Measurements from ENCODE around the gene NFAM1.

Gene NFAM1

GRCh38 chr22:42428025-42428424 lies 4.2 kb downstream of the NFAM1 start:
- TF ChIP-seq, protein P1, sequence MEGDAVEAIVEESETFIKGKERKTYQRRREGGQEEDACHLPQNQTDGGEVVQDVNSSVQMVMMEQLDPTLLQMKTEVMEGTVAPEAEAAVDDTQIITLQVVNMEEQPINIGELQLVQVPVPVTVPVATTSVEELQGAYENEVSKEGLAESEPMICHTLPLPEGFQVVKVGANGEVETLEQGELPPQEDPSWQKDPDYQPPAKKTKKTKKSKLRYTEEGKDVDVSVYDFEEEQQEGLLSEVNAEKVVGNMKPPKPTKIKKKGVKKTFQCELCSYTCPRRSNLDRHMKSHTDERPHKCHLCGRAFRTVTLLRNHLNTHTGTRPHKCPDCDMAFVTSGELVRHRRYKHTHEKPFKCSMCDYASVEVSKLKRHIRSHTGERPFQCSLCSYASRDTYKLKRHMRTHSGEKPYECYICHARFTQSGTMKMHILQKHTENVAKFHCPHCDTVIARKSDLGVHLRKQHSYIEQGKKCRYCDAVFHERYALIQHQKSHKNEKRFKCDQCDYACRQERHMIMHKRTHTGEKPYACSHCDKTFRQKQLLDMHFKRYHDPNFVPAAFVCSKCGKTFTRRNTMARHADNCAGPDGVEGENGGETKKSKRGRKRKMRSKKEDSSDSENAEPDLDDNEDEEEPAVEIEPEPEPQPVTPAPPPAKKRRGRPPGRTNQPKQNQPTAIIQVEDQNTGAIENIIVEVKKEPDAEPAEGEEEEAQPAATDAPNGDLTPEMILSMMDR (conservative IDR thresholded peaks at IDR 0.05; ENCODE audit: low read length), result no peak
- TF ChIP-seq EZH2phosphoT487 (IDR thresholded peaks at IDR 0.05; ENCODE audit: borderline replicate concordance), result no peak
- H3K4me2 ChIP-seq (ENCODE audit: low read depth, low read length, poor library complexity, severe bottlenecking), result no peak overlapping the region
- H3K9ac ChIP-seq (ENCODE audit: low read depth, low read length, poor library complexity, severe bottlenecking), result no peak overlapping the region

DNA sequence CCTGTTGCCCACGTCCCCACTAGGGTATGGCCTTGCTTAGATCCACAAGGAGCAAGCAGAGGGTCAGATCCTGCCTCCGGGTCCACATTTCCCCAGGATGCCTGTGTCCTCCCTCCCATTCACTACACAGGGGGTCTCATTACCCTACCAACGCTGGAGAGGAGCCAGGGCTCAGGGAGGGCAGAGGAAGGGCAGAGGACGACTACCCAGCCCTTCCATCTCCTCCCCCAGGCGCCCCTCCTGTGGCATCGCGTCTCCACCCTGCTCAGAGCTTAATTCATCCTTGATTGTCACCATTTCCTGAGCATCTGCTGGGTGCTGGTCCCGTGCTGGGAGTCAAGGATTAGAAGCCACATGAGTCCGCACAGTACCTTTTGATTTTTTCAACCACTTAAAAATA lies 5.0 kb downstream of the NFAM1 start:
- no peaks in the 10 kb centered on the region for H3F3A ChIP-seq (ENCODE audit: low read depth)
- H3K9me2 ChIP-seq (replicated peaks; ENCODE audit: low read depth, low read length), result no peaks in the 10 kb centered on the region
- no peak overlapping the region for H3K4me3 ChIP-seq (ENCODE audit: low read length, poor library complexity, severe bottlenecking)
- no peaks in the 10 kb centered on the region for H4K20me1 ChIP-seq (ENCODE audit: insufficient read depth, low read length, poor library complexity, severe bottlenecking)
- H3K27me3 ChIP-seq (ENCODE audit: insufficient read depth, low read length, poor library complexity, severe bottlenecking), result no peaks in the 10 kb centered on the region
- H3K9me3 ChIP-seq (ENCODE audit: insufficient read depth, low read depth, low read length), result no peaks in the 10 kb centered on the region
- H3K4me2 ChIP-seq (ENCODE audit: low read depth, low read length, poor library complexity, severe bottlenecking), result no peak overlapping the region
- H3K79me2 ChIP-seq (ENCODE audit: insufficient read depth, low read length), result no peaks in the 10 kb centered on the region
- no peak overlapping the region for H3K9ac ChIP-seq (ENCODE audit: low read depth, low read length, poor library complexity, severe bottlenecking)
- TF ChIP-seq, protein P1 (conservative IDR thresholded peaks at IDR 0.05; ENCODE audit: low read length), result no peak
- no peak for TF ChIP-seq EZH2phosphoT487 (IDR thresholded peaks at IDR 0.05; ENCODE audit: borderline replicate concordance)
- no peaks in the 10 kb centered on the region for H3K36me3 ChIP-seq (ENCODE audit: insufficient read depth, low read length)
- no peak overlapping the region for H2AFZ ChIP-seq (ENCODE audit: low read length)
- H3K4me1 ChIP-seq (ENCODE audit: insufficient read depth, low read length, poor library complexity, severe bottlenecking), result no peaks in the 10 kb centered on the region

More at GRCh38 chr22:42428025-42428424, 4.2 kb downstream of the NFAM1 start:
- H3K27me3 ChIP-seq (ENCODE audit: insufficient read depth, low read length, poor library complexity, severe bottlenecking), result no peaks in the 10 kb centered on the region
- no peaks in the 10 kb centered on the region for H4K20me1 ChIP-seq (ENCODE audit: insufficient read depth, low read length, poor library complexity, severe bottlenecking)
- H3K79me2 ChIP-seq (ENCODE audit: insufficient read depth, low read length), result no peaks in the 10 kb centered on the region
- H3K4me1 ChIP-seq (ENCODE audit: insufficient read depth, low read length, poor library complexity, severe bottlenecking), result no peaks in the 10 kb centered on the region
- H3K9me2 ChIP-seq (replicated peaks; ENCODE audit: low read depth, low read length), result no peaks in the 10 kb centered on the region
- no peak overlapping the region for H2AFZ ChIP-seq (ENCODE audit: low read length)
- no peaks in the 10 kb centered on the region for H3F3A ChIP-seq (ENCODE audit: low read depth)
- no peaks in the 10 kb centered on the region for H3K9me3 ChIP-seq (ENCODE audit: insufficient read depth, low read depth, low read length)
- no peaks in the 10 kb centered on the region for H3K36me3 ChIP-seq (ENCODE audit: insufficient read depth, low read length)
- no peak overlapping the region for H3K4me3 ChIP-seq (ENCODE audit: low read length, poor library complexity, severe bottlenecking)

GRCh38 chr22:42425989-42426355 lies 6.2 kb downstream of the NFAM1 start:
- no peak overlapping the region for H3K4me3 ChIP-seq (ENCODE audit: low read length, poor library complexity, severe bottlenecking)
- no peak overlapping the region for H3K4me2 ChIP-seq (ENCODE audit: low read depth, low read length, poor library complexity, severe bottlenecking)
- no peaks in the 10 kb centered on the region for H3K4me1 ChIP-seq (ENCODE audit: insufficient read depth, low read length, poor library complexity, severe bottlenecking)
- no peaks in the 10 kb centered on the region for H3F3A ChIP-seq (ENCODE audit: low read depth)
- H3K36me3 ChIP-seq (ENCODE audit: insufficient read depth, low read length), result no peaks in the 10 kb centered on the region
- H2AFZ ChIP-seq (ENCODE audit: low read length), result no peak overlapping the region
- no peak for TF ChIP-seq EZH2phosphoT487 (IDR thresholded peaks at IDR 0.05; ENCODE audit: borderline replicate concordance)
- TF ChIP-seq, protein P1 (conservative IDR thresholded peaks at IDR 0.05; ENCODE audit: low read length), result no peak
- no peaks in the 10 kb centered on the region for H3K79me2 ChIP-seq (ENCODE audit: insufficient read depth, low read length)
- H3K27me3 ChIP-seq (ENCODE audit: insufficient read depth, low read length, poor library complexity, severe bottlenecking), result no peaks in the 10 kb centered on the region
- H3K9me2 ChIP-seq (replicated peaks; ENCODE audit: low read depth, low read length), result no peaks in the 10 kb centered on the region
- no peaks in the 10 kb centered on the region for H3K9me3 ChIP-seq (ENCODE audit: insufficient read depth, low read depth, low read length)
- no peak overlapping the region for H3K9ac ChIP-seq (ENCODE audit: low read depth, low read length, poor library complexity, severe bottlenecking)
- H4K20me1 ChIP-seq (ENCODE audit: insufficient read depth, low read length, poor library complexity, severe bottlenecking), result no peaks in the 10 kb centered on the region

Measured in Loucy (cell line).